CD14-positive monocyte (primary cell): Measurements from ENCODE around the gene METAP1D. TPM values are rescaled to one million over a fixed set of nuclear protein-coding genes. Genes with fewer than 3 reads are reported as not detected.

ENCODE experiments used
- DNase-seq, 3 donors: peaks; one replicate each; pipeline ENCODE4 v3.0.0-alpha.2; 2011 to 2022
- H2AFZ ChIP-seq: 2 replicates; pipeline ENCODE4 v1.6.0; 2012; ENCODE audit warnings: mild to moderate bottlenecking, low read depth, low read length, inconsistent platforms; ENCODE audit not compliant: insufficient read depth, poor library complexity, severe bottlenecking
- H3K27ac ChIP-seq, 2 donors: 1 replicate in 1 of 2; 2 replicates in 1 of 2; pipeline ENCODE4 v1.5.1; 2012 to 2013; ENCODE audit warnings: low read length in 2 of 2, control low read depth in 1 of 2, inconsistent platforms in 1 of 2, low read depth in 1 of 2, mild to moderate bottlenecking in 1 of 2
- H3K27me3 ChIP-seq, 2 donors: one replicate each; pipeline versions ENCODE4 v1.6.0 to v1.6.1; 2011 to 2013; ENCODE audit warnings: low read length in 2 of 2; ENCODE audit not compliant: control insufficient read depth in 2 of 2, insufficient read depth in 2 of 2
- H3K36me3 ChIP-seq, 2 donors: replicated peaks in 1 of 2; 1 replicate in 1 of 2; 2 replicates in 1 of 2; pipeline versions ENCODE4 v1.5.1 to v1.6.1; 2012 to 2013; ENCODE audit warnings: low read length in 2 of 2, control low read depth in 1 of 2, inconsistent platforms in 1 of 2, mild to moderate bottlenecking in 1 of 2; ENCODE audit not compliant: insufficient read depth in 2 of 2, control insufficient read depth in 1 of 2
- H3K4me1 ChIP-seq, 2 donors: 1 replicate in 1 of 2; 2 replicates in 1 of 2; pipeline versions ENCODE4 v1.5.1 to v1.6.1; 2012 to 2013; ENCODE audit warnings: low read length in 2 of 2, control low read depth in 1 of 2, inconsistent platforms in 1 of 2, mild to moderate bottlenecking in 1 of 2, moderate library complexity in 1 of 2; ENCODE audit not compliant: insufficient read depth in 2 of 2, control insufficient read depth in 1 of 2
- H3K4me2 ChIP-seq: replicated peaks from 2 replicates; pipeline ENCODE3; 2012; ENCODE audit warnings: low read length, moderate library complexity, mild to moderate bottlenecking; ENCODE audit not compliant: poor library complexity, severe bottlenecking; ENCODE audit errors: extremely low read depth
- H3K4me3 ChIP-seq, 3 experiments: fragments of 200-600 bp in 1 of 3; sonication (generic) in 1 of 3; replicated peaks in 1 of 3; 1 replicate in 2 of 3; 2 replicates in 1 of 3; pipeline ENCODE4 v1.5.1; 2011 to 2013; ENCODE audit warnings: low read length in 3 of 3, mild to moderate bottlenecking in 3 of 3, control low read depth in 2 of 3, low read depth in 2 of 3, inconsistent platforms in 1 of 3, moderate library complexity in 1 of 3
- H3K79me2 ChIP-seq: 2 replicates; pipeline ENCODE4 v1.6.0; 2012; ENCODE audit warnings: mild to moderate bottlenecking, control low read depth, inconsistent platforms, low read length, moderate library complexity; ENCODE audit not compliant: insufficient read depth
- H3K9ac ChIP-seq: 2 replicates; pipeline ENCODE4 v1.6.0; 2017; ENCODE audit warnings: low read length, mild to moderate bottlenecking; ENCODE audit not compliant: insufficient read depth, poor library complexity, severe bottlenecking
- H3K9me3 ChIP-seq, 2 donors: replicated peaks in 1 of 2; 1 replicate in 1 of 2; 2 replicates in 1 of 2; pipeline versions ENCODE4 v1.5.1 to v1.6.1; 2012 to 2013; ENCODE audit warnings: low read length in 2 of 2, control low read depth in 1 of 2; ENCODE audit not compliant: control insufficient read depth in 1 of 2, insufficient read depth in 1 of 2
- H4K20me1 ChIP-seq: 2 replicates; pipeline ENCODE4 v1.6.0; 2012; ENCODE audit warnings: mild to moderate bottlenecking, low read length, control low read depth, moderate library complexity; ENCODE audit not compliant: insufficient read depth
- H3K27ac Mint-ChIP-seq, 7 donors: one replicate each; pipeline ENCODE4 v1.8.0; 2020; ENCODE audit warnings: mild to moderate bottlenecking in 7 of 7, mixed read lengths in 7 of 7, moderate library complexity in 6 of 7, inconsistent platforms in 2 of 7
- H3K27me3 Mint-ChIP-seq, 3 donors: one replicate each; pipeline ENCODE4 v1.8.0; 2021 to 2022; ENCODE audit warnings: low read depth in 3 of 3, mild to moderate bottlenecking in 3 of 3, mixed read lengths in 3 of 3, moderate library complexity in 3 of 3, inconsistent platforms in 1 of 3
- H3K36me3 Mint-ChIP-seq, 2 donors: one replicate each; pipeline ENCODE4 v1.8.0; 2020; ENCODE audit warnings: mixed read lengths in 2 of 2, inconsistent platforms in 1 of 2, mild to moderate bottlenecking in 1 of 2
- H3K4me1 Mint-ChIP-seq: one replicate; pipeline ENCODE4 v1.8.0; 2020; ENCODE audit warnings: mild to moderate bottlenecking, mixed read lengths
- H3K4me3 Mint-ChIP-seq, 2 donors: one replicate each; pipeline ENCODE4 v1.8.0; 2020; ENCODE audit warnings: mild to moderate bottlenecking in 2 of 2, mixed read lengths in 2 of 2, moderate library complexity in 1 of 2
- H3K9me3 Mint-ChIP-seq, 7 donors: one replicate each; pipeline ENCODE4 v1.8.0; 2020 to 2022; ENCODE audit warnings: mixed read lengths in 7 of 7, mild to moderate bottlenecking in 6 of 7, moderate library complexity in 6 of 7, inconsistent platforms in 2 of 7
- CTCF ChIP-seq: fragments of 200-600 bp; IDR thresholded peaks from one replicate; pipeline ENCODE4 v1.8.0; 2022; ENCODE audit warnings: antibody characterized with exemption, mild to moderate bottlenecking
- WGBS: methylation state at CpG from one replicate; pipeline ENCODE4 v1.1.5; 2013; ENCODE audit warnings: missing lambda C conversion rate; ENCODE audit not compliant: insufficient coverage; 5-methylcytosine and 5-hydroxymethylcytosine counted together
- intact Hi-C, 2 donors: fragments of 100-400 bp; cut with micrococcal nuclease; formaldehyde crosslinking; loops; one replicate each; pipeline versions ENCODE4 v1.15.0 to v1.15.1; 2023
- polyA plus RNA-seq, 3 donors: library from polyadenylated mRNA; depleted of rRNA in 1 of 3; unstranded in 2 of 3; stranded (reverse) in 1 of 3; fragments of 300-500 nt in 2 of 3; fragments of >200 nt in 1 of 3; fragmentation: Illumina TruSeq in 2 of 3; gene quantifications; 1 replicate in 2 of 3; 2 replicates in 1 of 3; pipeline ENCODE4 v1.2.3, GENCODE V29; 2012 to 2021

The METAP1D gene
- polyA plus RNA-seq, 3 donors: 0.37 to 1.7 (median 0.41) TPM

- TF ChIP-seq CTCF: no peak
Measured at GRCh38 chr2:171965238-171965637, 34.5 kb upstream of the METAP1D start.

DNA sequence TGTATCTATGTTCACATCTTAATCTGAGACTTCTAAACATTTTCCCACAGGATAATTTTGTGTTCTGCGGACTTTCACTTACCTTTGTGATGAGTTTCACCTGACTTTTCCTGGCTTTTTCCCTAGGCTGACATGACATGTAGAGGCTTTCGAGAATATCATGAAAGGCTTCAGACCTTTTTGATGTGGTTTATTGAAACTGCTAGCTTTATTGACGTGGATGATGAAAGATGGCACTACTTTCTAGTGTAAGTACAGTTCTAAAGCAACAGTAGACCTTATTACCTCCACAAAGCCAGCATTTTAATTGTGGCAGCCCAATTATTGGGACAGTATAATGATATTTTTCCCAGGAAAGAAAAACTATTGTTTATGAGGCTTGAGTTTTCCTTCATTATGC lies 34.1 kb upstream of the METAP1D start:
- Mint-ChIP-seq H3K27me3 (no peaks in the 10 kb centered on the region), H3K36me3 (peaks cover 31 to 32% of the 10 kb centered on the region in 2 donors), H3K4me1 (no peaks in the 10 kb centered on the region), H3K27ac (no peak overlapping the region), H3K9me3 (peaks cover 0 to 2% (median 0%) of the 10 kb centered on the region in 7 donors), H3K4me3 (no peak overlapping the region)
- WGBS: no CpG with 5 or more reads among the region's 3 CpGs
- TF ChIP-seq CTCF: no peak
- H3K27ac ChIP-seq: no peak overlapping the region
- H3K9ac ChIP-seq: no peak overlapping the region
- H3K36me3 ChIP-seq: peaks cover 32 to 44% of the 10 kb centered on the region in 2 donors
- no peak overlapping the region for H3K4me2 ChIP-seq
- H2AFZ ChIP-seq: no peak overlapping the region
- H3K4me3 ChIP-seq: no peak overlapping the region
- H3K9me3 ChIP-seq: no peaks in the 10 kb centered on the region
- H4K20me1 ChIP-seq: no peaks in the 10 kb centered on the region
- peaks cover 11% of the 10 kb centered on the region for H3K79me2 ChIP-seq
- no peaks in the 10 kb centered on the region for H3K27me3 ChIP-seq
- intact Hi-C loops: no loop called here
- H3K4me1 ChIP-seq: no peaks in the 10 kb centered on the region
- DNase-seq: no peak

More at GRCh38 chr2:171965238-171965637, 34.5 kb upstream of the METAP1D start:
- H3K9me3 ChIP-seq: no peaks in the 10 kb centered on the region
- intact Hi-C loops: no loop called here
- H3K9ac ChIP-seq: no peak overlapping the region
- H3K4me3 ChIP-seq: no peak overlapping the region
- H3K4me1 Mint-ChIP-seq: no peaks in the 10 kb centered on the region
- no CpG with 5 or more reads among the region's 3 CpGs for WGBS
- H3K4me3 Mint-ChIP-seq: no peak overlapping the region
- H3K27ac Mint-ChIP-seq: no peak overlapping the region
- no peaks in the 10 kb centered on the region for H4K20me1 ChIP-seq
- peaks cover 3 to 4% of the 10 kb centered on the region in 2 donors for H3K4me1 ChIP-seq
- no peaks in the 10 kb centered on the region for H3K27me3 ChIP-seq
- peaks cover 0 to 3% (median 0%) of the 10 kb centered on the region in 7 donors for H3K9me3 Mint-ChIP-seq
- no peak overlapping the region for H2AFZ ChIP-seq
- H3K27me3 Mint-ChIP-seq: no peaks in the 10 kb centered on the region
- peaks cover 15% of the 10 kb centered on the region for H3K79me2 ChIP-seq
- no peak overlapping the region for H3K27ac ChIP-seq
- no peak for DNase-seq
- peaks cover 32 to 44% of the 10 kb centered on the region in 2 donors for H3K36me3 ChIP-seq
- H3K4me2 ChIP-seq: no peak overlapping the region
- peaks cover 28 to 31% of the 10 kb centered on the region in 2 donors for H3K36me3 Mint-ChIP-seq
